GM11168 (cell line): ENCODE results near the gene TNFRSF13B.
"Not testable (repeated sequence)": the region's sequence is repeated elsewhere in the genome, so short reads cannot be mapped to it uniquely, and the experiment has no call there.

Source experiments
- in situ Hi-C: fragments of 300-500 bp; cut with MboI; formaldehyde crosslinking; loops from one replicate; pipeline ENCODE4 v1.12.0; 2022; ENCODE audit warnings: low sequenced_read_pairs; ENCODE audit not compliant: unreplicated experiment

Gene TNFRSF13B

DNA sequence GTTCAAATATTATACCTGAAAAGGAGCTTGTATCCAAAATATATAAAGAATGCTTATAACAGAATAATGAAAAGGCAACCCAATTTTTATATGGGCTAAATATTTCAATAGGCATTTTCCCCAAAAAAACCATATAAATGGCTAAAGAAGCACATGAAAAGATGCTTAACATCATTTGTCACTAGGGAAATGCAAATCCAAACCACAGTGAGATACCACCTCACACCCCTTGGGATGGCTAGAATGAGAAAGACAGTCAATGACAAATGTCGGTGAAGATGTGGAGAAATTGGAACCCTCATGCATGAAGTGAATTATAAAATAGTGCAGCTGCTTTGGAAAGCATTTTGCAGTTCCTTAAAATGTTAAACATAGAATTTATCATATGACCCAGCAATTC is 3.1 kb downstream of the TNFRSF13B start:
- in situ Hi-C loops: no loop called here

DNA sequence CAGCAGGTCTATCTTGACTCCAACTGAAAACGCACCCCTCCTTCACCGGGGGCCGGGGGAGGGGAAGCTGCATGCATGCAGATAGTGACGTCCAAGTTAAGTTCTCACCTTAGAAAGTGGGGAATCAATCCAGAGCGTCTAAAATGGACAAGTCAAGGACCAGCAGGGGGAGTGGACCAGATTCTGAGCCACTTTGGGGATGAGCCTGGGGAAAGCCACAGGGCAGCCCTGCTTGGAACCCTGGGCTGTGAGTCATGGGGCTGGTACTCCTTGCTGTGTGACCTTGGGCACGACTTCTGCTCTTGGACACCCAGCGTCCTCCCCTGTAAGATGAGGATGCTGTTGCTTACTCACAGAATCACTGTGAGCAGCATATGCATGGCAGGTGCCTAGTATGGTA is 9.1 kb downstream of the TNFRSF13B start:
- in situ Hi-C loops: no loop called here

DNA sequence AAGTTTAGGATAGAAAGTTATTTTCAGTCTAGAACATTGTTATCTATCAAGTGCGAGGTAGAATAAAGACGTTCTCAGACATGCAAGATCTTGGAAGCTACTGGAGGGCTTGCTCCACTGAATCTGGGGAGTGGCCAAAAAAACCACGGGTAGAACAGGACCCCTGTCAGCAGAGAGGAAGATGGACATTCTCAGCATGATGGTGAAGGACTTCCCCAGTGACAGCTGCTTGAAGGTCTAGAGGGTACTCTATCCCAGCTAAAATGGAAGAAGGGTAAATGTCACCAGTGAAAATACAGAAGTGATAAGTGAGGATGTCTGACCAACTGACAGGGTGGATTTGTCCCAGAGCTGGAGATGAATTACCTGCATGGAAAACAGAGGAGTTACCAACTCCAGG is 10.1 kb downstream of the TNFRSF13B start:
- in situ Hi-C loops: no loop called here

DNA sequence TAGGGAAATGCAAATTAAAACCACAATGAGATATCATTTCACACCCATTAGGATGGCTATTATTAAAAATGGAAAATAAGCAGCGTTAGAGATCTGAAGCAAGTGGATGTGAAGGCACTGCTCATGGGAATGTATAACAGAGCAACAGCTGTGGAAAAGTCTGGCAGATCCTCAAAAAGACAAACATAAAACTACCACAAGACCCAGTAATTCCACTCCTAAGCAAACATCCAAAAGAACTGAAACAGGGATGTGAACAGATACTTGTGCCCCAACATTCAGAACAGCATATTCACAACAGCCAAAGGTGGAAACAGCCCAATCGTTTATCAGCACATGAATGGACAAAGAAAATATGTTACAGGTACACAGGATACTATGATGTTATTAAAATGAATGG is 10.9 kb downstream of the TNFRSF13B start:
- in situ Hi-C loops: not testable (repeated sequence)

DNA sequence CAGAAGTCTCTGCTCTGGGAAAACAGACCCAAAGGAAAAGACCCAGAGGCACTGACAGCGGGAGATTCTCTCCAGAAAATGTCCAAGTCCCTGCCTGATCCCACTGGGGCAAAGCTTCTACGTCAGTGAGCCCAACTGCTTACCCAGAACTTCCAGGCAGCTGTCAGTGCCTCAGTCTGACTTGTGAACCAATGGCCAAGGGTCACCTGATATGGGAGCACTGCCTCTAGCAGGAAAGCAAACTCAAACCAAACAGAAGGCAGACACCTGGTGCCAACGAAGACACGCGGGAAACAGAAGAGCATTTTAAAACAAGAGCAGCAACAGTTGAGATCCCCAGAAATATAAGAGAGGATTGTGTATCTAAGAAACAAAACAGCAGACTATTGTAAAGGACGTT is 16.9 kb downstream of the TNFRSF13B start:
- in situ Hi-C loops: not testable (repeated sequence)

DNA sequence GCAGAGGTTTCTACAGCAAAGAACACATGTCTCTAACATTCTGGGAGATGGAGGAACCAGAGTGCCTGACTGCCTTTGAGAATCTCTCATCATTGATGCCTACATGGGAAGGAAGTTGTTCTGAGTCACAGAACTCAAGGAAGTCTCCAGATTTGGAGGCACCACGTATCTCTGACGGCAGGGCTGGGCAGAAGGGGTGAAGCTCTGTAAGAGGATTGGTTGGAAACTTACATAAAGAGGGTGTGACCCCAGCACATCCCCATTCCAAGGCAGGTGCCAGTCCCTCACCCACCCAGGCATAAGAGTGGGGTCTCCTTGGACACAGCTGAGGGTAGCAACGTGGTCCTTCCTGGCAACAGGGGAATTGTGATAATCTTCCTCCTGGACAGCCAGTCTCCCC is 17.4 kb downstream of the TNFRSF13B start:
- in situ Hi-C loops: no loop called here

DNA sequence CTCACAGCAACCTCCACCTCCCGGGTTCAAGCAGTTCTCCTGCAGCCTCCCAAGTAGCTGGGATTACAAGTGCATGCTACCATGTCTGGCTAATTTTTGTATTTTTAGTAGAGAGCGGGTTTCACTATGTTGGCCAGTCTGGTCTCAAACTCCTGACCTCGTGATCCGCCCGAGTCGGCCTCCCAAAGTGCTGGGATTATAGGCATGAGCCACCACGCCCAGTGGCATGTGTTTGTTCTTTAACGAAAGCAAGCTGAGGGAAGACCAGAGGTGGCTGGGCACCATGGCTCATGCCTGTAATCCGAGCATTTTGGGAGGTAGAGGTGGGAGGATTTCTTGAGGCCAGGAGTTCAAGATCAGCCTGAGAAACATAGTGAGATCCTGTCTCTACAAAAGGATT is 18.1 kb downstream of the TNFRSF13B start:
- in situ Hi-C loops: no loop called here

DNA sequence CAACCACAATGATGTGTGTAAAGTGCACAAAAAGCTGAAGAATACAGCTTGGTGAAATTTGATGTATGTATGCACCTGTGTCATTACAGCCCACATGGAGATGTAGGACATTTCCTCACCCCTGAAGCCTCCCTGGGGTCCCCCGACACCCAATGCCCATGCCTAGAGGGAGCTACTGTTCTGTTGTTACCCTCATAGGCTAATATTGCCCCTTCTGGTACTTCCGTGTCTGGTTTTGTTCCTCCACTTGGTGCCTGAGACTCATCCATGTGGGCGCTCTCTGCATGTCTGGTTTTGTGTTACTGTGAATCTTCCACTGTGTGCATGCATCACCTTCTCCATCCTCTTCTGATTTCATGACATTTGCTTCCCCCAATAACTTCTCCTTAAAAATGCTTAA is 18.6 kb downstream of the TNFRSF13B start:
- in situ Hi-C loops: no loop called here

DNA sequence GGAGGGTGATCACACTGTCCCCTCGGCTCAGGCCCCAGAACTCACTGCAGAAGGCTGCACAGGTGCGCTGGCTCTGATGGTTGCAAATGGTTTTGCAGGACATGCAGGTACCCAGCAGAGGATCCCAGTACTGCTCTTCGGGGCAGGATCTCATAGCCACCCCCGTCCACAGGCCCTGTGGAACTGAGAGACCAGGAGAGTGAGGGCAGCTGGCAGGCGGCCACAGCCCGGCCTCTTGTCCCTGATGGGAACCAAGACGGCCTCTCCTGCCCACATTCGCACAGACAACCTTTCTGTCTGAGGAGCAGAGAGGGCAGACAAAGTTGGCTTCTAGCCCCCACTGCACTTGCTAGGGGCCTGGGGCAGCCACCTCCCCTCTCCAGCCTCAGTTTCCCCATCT is 19.5 kb downstream of the TNFRSF13B start:
- in situ Hi-C loops: no loop called here

DNA sequence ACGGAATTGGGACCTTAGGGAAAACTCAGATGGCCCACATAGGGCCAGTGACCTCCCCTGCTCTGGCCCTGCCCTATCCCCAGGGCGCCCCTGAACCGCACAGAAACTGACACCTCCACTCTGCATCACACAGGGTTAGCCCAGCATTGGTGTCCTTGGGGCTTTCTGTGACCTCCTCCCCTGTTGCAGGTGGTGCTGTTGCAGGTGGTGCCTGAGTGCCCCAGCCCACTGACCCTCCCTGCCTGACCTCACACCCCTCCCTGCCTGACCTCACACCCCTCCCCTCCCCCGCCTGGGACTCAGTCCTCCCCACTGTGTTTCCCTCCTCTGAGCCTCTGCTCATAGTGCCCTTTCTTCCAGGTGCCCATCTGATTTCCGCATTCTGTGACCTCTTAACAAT is 21.4 kb downstream of the TNFRSF13B start:
- in situ Hi-C loops: no loop called here

DNA sequence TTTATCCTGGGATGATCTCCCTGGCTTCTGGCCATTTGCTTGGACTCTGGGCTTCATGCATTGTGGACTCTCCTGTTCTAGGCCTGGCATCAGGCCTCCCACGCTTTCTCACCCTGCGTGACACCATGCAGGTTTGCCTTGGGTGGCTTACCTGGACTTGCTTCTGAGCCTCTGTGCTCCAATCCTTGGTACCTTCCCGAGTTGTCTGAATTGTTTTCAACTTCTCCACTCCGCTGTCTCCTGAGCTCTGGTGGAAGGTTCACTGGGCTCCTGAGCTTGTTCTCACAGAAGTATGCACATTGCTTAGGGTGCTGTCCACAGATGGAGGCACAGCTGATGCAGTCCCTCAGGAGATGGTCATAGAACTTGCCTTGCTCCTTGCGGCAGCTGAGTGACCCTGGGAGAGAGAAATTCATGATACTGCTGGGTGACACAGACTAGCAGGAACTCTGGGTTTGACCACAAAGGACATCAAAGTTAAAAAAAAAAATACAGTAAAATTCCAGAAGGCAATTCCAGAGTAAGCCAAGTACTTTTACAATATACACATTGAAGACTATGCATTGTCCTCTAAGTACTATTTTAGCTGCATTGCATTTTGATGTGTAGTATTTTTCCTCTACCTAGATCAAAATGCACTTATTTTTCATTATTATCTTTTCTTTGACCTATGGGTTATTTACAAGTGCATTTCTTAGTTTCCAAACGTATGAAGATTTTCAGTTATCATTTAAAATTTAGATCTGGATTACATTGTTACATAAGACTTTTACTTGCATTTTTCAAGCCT is 23.1 kb downstream of the TNFRSF13B start:
- in situ Hi-C loops: no loop called here

DNA sequence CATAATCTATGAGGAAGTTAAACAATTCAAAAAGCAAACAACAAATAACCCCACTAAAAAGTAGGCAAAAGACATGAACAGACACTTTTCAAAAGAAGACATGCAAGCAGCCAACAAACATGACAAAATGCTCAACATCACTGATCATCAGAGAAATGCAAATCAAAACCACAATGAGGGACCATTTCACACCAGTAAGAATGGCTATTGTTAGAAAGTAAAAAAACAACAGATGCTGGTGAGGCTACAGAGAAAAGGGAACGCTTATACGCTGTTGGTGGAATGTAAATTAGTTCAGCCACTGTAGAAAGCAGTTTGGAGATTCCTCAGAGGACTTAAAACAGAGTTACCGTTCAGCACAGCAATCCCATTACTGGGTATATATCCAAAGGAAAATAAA is 24.4 kb downstream of the TNFRSF13B start:
- in situ Hi-C loops: no loop called here

DNA sequence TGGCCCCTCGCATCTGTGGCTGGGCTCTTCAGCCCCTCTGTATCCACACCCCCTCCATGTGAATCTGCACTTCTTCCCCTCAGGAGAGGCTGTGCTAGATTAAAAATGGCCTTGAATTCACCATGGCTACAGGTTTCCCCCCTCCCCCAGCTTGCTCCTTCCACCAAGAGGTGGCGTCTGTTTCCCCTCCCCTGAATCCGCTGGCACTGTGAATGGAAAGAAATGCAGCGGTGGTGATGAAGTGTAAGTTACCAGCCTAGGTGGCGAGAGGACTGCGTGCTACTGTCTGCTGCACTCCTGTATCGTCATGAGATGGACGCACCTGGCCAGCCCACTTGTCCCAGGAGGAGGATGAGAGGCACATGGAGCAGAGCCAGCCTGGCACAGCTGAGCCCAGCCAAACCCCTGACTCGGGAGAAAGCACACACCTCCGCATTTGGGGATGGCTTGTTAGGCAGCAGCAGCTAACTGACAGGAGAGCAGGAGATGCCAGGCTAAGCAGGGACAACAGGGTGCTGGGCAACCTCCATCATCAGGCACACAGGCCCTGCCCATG is 26.2 kb downstream of the TNFRSF13B start:
- in situ Hi-C loops: no loop called here

DNA sequence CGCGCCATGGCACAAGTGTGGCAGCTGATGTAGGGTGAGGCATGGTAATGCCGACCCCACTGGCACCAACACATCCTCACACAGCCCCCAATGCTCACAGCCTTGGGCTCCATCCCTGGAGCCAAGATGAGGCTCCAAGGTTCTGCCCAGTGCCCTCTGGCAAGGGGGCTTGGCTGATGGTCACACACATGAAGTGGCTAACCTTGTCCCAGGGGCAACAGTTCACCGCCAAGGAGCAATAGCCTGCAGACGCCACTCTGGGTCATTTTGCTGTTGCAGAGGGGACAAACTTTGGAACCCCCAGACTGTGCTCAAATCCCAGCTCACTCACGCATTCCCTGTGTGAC is 26.8 kb downstream of the TNFRSF13B start:
- in situ Hi-C loops: no loop called here

DNA sequence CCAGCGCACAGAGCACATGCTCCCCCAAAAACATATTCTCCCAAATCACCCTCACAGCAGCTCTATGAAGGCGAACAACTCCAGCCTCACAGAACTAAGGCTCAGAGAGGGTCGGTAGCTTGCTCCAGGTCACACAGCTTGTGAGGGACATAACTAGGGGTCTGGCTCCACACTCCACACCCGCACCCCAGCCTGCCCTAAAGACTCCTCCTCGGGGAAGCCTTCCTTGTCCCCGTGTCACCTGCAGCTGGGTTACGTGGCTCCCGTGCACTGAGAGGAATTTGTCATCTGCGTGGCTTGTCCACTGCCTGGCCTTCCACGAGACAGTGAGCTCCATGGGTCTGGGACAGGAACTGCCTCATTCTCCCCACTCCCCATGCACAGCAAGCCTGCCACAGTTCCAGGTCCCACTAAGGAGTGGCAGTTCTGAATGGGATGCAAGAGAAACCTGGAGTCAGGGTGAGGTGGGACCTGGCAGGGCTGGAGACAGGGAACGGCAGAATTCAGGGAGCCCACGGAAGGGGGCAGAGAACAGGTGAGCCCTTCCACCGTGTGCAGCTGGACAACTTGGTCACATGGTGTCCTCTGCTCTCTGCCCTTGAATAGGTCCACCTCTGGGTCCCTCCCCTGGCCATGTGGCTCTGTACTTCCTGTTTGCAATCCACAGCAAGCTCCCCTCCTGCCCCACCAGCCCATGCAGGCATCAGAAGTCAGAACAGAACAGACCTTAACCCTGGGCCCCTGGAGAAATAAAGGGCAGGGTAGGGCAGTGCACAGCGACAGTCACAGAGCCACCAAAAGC is 27.4 kb downstream of the TNFRSF13B start:
- in situ Hi-C loops: no loop called here

DNA sequence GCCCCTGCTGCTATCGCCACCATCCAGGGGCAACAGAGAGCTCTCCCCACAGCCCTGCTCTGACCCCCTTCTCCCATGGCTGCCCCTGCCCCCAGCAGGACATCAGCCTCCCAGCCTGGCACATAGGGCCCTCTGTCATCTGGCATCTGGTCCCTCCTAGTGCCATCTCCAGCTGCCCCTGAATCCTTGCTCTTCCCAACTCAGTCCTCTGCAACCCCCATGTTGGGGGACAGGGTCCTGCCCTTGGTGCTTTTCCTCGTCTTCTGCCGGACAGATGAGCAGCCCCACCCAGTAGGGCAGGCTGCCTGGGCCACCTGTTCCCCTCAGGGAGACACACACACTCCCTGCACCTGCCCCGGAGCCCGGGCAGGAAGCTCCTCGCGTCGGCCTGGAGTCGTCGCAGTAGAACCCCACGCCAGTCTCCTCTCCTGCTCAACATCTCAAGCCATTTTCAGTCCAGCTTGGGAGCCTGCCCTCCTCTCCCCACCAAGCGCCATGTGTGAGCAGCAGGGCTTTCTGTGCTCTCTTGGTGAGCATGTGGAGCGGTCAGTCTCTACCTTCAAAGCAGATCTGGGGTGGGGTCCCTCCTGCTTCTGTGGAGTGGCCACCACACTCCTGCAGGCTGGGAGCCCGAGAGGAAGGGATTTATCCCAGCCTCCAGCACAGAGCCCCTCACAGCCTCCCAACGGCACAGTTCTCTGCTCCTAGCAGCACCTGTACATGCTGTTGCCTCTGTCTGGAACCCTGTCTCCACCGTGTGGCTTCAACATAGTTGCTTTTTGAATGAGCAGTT is 28.2 kb downstream of the TNFRSF13B start:
- in situ Hi-C loops: no loop called here

DNA sequence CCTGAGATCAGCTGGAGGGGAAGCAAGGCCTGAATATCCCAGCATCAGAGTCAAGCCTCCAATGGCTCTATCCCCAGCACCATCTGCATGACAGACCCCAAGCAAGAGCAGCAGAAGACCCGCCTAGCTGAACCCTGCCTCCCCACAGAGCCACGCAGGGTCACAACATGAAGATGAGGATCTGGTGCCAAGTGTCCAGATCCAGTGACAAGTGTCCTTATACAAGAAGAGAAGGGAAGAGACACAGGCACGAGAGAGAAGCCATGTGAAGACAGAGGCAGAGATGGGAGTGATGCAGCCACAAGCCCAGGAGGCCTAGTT is 28.9 kb downstream of the TNFRSF13B start:
- in situ Hi-C loops: no loop called here

DNA sequence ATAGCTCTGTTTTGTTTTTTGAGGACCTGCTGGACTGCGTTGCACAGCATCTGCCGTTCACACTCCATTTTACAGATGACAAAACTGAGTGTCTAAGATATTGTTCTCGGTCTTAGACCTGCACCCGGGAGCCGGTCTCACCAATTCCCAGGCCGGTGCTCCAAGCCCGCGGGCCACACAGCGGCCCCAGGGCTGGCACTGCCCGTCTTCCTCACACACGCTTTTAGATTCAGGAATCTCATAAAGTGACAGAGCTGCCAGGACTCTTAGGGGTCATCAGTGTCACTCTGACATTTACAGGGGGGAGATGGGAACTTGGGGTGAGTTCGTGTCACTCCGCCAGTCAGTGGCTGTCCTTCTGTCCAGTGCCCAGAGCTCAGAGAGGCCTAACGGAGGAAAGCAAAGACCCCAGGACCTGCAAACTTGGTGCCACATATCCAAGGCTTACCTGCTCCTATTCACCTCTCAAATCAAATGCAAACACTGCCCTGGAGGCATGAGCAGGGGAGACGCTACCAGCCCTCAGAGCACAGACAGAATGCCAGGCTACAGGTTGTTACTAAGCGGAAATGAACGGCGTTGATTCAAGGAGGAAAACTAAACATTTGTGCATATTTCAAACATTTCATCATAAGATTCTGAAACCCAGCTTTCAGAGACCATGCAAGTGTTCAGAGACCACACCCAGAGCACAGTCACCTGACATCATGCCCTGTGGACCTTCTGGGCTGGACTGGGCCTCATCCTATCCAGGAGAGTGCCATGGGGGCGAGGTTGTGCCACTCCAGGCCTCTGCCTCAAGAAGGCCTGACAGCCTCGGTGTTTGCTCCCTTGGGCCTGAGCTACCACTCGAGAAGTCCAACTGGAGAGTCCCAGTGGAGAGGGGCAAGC is 29.5 kb downstream of the TNFRSF13B start:
- in situ Hi-C loops: no loop called here

DNA sequence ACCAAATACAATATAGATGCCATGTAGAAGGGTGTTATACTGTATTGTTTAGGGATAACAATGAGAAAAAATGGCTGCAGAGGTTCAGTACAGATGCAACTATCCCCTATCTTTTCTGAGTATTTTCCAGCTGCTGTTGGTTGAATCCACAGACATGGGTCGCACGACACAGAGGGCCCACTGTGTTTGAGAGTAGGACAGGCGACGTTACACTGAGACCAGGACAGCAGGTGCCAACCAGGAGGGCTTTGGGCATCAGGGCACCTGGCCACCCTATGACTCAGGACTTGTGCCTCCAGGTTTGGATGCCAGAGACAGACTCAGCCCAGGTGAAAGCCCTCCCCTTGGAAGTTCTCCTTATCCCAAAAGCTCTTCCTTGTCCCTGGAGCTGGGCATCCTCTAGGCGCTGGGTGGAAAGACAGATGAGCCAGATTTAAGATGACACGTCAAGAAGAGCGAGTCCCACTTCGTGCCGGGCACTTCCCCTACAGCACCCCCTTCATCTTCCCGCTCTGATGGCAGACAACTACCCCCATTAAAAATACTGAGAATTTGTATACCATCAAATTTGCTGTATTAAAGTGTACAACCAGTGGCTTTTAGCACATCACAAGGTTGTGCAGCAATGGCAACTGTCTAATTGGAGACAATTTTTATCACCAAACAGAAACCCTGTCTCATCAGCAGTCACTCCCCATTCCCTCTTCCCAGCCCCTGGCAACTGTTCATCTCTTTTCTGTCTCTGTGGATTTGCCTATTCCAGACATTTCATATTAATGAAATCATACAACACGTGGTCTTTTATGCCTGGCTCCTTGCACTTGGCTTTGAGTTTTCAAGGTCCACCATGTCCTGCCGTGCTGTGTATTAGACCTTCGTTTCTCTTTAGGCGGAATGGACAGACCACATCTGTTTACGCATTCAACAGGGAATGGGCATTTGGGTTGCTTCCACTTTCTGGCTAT is 30.6 kb downstream of the TNFRSF13B start:
- in situ Hi-C loops: no loop called here
